Ureter (tissue), 1 donor: ENCODE results near the gene SLC25A30. TPM values are rescaled to one million over a fixed set of nuclear protein-coding genes. Genes with fewer than 3 reads are reported as not detected.
A peak's percentile ranks its signal among the peaks of the same experiment; 100 is the strongest.
"Not testable (repeated sequence)": the region's sequence is repeated elsewhere in the genome, so short reads cannot be mapped to it uniquely, and the experiment has no call there.

Experiments
- DNase-seq: peaks from one replicate; pipeline ENCODE4 v3.0.0-alpha.2; 2020; ENCODE audit warnings: low spot score
- total RNA-seq: library from RNA; stranded (reverse); gene quantifications from one replicate; pipeline ENCODE4 v1.2.4, GENCODE V29; 2023
- donor health status: DM: yes; HTN: yes; CAD: no.

SLC25A30 gene
- total RNA-seq, 1 donor from 2014 or later: 16.8 TPM

DNA sequence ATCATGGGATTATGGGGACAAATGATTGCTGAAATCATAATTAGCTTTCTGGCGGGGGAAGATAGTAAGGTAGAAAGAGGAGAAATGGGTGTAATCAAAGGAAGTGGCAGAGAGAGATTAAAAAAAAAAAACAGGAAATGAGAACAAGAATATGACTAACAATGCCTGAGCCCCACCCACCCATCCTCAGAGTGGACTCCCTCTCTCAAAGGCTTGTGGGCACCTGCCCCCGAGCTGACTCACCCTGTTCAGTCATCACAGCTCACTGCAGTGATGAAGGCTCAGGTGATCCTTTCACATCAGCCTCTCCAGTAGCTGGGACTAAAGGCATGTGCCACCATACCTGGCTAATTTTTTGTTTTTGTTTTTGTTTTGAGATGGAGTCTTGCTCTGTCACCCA is 50.8 kb downstream of the SLC25A30 start:
- peak; percentile 91 for DNase-seq

DNA sequence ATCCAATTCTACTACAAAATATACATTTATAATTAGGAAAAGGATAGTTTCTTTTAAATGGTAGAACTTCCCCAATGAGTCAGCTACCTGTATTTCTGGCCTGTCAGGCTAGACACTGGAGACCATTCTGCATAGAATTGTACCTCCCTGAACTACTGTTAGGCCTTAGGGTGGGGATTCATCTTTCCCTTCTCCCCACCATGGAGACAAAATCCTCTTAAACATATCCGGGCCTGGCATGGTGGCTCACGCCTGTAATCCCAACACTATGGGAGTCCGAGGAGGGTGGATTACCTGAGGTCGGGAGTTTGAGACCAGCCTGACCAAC is 52.7 kb downstream of the SLC25A30 start:
- DNase-seq: no peak

DNA sequence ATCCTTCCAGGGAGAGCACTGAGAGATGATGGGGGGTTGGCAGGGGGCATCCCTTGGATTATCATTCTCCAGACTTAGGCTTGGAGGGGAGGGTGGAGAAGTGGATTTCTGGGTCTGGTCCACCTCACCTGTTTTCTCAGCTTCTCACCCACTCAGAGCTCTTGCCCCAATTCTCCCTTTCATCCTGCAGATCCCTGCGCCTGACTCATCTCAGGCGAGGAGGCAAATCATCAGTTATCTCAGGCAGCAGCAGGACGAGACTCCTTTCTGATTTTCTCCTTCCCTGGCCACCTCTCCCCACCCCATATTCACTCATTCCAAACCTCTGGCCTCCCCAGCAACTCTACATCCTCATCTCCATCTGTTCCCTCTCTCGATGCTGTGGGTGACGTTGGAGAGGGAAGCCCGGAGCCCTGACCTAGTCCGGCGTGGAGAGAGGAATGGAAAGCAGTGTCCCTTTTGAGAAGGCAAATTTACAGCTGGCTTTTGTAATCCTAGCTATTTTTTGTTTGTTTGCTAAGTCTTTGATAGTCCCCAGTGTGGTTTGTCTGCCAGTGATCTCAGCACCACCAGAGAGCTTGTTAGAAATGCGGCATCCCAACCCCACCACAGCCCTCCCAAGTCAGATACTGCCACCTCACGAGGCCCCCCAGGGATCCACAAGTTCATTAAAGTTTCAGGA is 53.2 kb downstream of the SLC25A30 start:
- no peak for DNase-seq

DNA sequence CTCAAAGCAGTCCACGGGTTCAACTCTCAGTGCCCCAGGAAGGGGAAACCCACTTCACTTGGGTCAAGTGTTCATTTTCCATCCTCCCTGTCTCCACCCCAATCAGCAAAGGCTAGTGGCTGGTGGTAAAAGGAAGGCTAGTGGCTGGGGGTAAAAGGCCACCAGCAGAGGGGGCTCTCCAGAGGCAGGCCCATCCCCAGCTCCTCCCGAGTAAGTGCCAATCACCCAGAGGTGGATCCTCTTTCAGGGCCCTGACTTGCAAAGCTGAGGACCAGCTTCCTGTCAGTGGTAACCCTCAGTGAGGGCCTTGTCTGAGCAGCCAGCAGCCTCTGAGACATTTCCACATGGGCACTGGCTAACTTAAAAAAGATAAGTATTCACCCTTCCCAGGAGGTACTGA is 55.2 kb downstream of the SLC25A30 start:
- no peak for DNase-seq

DNA sequence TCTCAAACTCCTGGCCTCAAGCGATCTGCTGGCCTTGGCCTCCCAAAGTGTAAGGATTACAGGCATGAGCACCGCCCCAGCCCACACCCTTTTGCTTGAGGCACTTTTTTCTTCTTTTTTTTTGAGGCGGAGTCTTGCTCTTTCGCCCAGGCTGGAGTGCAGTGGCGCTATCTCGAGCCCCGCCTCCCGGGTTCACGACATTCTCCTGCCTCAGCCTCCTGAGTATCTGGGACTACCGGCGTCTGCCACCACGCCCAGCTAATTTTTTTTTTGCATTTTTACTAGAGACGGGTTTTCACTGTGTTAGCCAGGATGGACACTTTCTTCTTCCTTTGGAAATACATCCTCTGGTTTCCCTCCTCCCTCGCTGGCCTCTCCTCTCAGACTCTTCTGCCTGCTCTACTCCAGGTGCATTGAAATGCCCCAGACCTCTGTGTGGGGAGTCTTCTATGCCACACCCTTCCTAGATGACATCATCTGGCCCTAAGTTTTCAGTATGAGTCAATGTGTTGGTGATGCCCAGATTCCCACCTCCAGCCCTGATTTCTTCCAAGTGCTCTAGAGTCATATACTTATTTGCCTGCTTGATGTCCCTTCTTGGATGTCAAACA is 56.5 kb downstream of the SLC25A30 start:
- DNase-seq: no peak

DNA sequence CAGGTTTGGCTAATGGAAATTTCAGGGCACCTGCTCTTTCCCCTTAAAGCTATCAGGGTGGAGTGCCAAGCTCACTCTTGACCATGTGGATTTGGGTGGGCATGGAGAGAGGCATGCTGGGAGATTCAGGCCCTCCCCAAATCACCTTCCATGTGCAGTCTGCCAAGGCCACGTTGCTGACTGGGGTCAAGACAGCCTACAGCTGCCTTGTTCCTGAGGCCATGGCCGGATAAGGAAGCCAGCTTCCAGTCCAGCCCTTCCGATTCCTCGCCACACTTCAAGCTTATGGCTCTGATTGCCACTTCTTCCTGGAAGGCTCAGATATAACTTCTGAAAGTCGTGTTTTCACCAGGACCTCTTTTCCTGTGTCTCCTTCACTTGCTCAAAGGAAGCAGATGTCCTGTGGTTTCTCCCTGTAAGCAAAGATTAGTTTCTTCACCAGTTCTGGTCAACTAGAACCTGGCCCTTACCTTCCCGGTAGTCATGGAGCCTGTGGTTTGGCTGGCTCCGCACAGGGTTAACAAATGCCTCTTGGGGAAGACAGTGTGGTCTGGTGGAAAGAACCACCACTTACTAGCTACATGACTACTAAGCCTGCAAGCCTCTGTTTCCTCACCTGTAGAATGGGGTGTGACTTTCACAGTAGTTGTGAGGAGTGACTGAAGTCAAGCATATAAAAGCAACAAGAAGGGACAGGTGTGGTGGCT is 61.1 kb downstream of the SLC25A30 start:
- no peak for DNase-seq

DNA sequence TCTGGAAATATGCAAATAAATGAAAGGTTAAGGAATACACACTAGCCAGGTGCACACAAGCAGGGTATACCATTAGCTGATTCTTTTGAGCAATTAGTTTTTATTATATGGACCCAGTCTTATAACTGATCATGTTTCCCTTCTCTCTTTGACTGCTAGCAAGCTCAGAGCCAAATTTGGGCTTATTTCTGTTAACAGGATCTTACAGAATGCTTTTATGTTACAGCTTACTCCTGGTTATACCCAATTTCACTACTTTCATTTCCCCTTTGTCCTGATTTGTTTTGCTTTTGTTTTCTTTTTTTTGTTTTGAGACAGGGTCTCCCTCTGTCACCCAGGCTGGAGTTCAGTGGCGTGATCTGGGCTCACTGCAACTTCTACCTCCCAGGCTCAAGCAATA is 64.3 kb downstream of the SLC25A30 start:
- no peak for DNase-seq

DNA sequence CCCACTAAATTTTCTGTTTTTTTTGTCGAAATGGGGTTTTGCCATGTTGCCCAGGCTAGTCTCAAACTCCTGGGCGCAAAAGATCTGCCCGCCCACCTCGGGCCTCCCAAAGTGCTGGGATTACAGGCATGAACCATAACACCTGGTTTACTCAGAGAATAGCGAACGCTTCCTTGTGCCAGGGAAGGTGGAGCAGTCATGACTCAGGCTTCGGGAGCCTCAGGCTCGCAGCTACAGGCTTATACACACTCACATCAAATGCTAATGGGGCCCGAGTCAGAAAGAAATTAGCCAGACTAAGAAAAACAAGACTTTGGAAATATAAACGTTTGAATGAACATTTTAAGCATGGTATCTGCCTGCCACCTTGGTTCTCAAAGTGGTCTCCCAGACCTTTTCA is 66.1 kb downstream of the SLC25A30 start:
- no peak for DNase-seq

DNA sequence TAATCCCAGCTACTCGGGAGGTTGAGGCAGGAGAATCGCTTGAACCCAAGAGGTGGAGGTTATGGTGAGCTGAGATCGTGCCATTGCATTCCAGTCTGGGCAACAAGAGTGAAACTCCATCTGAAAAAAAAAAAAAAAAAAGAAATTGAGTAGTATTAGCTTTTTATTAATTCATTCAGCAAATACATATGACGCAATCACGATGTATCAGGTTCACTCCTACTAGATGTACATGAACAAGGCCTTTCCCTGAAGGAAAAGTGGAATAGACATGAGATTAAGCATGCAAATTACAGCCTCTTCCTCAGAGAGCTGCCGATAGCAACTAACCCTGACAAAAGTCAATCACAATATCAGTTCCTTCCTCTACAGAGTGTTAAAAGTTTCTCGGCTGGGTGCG is 68.0 kb downstream of the SLC25A30 start:
- no peak for DNase-seq

DNA sequence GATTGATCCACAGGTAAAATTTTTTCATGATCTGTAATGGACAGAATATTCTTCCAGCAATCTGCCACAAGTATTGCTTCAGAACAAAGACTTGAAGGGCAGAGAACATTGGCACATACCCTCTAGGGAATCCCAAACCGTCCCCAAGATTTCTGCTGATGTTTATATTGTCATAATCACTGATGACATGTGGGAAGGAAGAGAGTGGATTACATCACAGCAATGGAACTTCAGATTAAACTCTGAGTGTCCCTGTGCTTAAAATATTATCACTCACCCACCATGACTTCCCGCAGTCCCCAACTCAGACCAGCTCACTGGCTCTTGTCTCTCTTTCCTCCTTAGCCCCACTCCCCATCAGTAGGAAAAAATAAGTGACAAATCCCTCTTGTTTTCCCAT is 68.7 kb downstream of the SLC25A30 start:
- DNase-seq: no peak

DNA sequence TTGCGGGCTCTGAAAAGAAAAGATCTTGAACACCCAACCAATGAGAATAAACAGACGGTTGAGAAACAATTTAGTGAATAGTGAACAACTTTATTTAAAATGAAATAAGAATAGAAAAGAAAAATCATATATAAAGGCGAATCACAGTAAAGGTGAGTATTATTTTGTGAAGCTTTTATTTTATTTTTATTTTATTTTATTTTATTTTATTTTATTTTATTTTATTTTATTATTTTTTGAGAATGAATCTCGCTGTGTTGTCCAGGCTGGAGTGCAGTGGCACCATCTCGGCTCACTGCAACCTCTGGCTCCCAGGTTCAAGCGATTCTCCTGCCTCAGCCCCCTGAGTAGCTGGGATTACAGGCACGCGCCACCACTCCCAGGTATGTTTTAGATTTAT is 74.1 kb downstream of the SLC25A30 start:
- DNase-seq: not testable (repeated sequence)

Other genes starting within 250 kb of the SLC25A30 start
- not detected for gene KCTD4, start 217.3 kb downstream of the SLC25A30 start, total RNA-seq
- 4,913 TPM for gene TPT1, start 77.2 kb downstream of the SLC25A30 start, total RNA-seq
- 54.9 TPM for gene COG3, start 46.6 kb upstream of the SLC25A30 start, total RNA-seq
- not detected for gene ERICH6B, start 197.4 kb upstream of the SLC25A30 start, total RNA-seq